ACHN (cell line): ENCODE measurements around the gene HHAT.

Experiments
- DNase-seq: peaks from one replicate; pipeline ENCODE4 v3.0.0-alpha.2; 2015
- in situ Hi-C: cut with HindIII; loops from 2 replicates; pipeline ENCODE4 v1.10.0; 2017; ENCODE audit warnings: low sequenced_read_pairs, low pct_ligation_motif_present, low pct_unique_long_range_greater_than_20kb

HHAT gene

DNA sequence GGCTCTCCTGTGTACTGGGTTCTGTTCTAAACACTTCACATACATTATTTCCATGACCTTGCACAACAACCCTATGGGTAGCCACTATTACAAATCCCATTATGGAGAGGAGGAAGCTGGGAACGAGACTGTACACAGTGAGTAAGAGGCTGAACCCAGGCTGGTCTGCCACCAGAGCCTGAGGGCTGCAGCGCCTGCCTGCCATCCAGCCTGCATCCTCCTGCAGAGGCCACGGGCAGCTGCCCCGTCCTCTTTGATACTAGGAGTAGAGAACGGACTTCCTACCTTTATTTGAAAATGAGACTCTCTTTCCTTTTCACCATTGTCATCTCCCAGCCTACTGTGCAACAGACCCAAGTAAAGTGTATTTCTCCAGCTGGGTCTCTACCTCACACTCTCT is 370.0 kb downstream of the HHAT start:
- in situ Hi-C loops = no loop called here
- DNase-seq = no peak

DNA sequence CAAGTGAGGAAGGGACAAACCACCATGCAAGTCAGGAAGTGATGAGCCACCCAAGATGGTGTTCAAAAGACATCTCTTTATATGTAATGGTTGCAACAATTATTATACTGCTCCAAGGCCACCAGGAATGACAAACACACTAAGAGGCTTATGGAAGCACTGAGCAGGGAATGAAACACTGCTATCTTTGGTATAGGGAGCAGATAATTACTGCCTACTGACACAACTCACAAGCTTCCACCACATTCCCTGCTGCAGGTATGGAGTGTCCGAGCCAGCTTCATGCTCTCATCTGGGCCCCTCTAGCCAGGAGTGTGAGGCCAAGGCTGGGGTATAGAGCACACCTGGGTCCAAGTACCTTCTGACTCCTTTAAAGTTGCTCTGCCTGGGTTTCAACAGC is 371.4 kb downstream of the HHAT start:
- in situ Hi-C loops = no loop called here
- no peak for DNase-seq

DNA sequence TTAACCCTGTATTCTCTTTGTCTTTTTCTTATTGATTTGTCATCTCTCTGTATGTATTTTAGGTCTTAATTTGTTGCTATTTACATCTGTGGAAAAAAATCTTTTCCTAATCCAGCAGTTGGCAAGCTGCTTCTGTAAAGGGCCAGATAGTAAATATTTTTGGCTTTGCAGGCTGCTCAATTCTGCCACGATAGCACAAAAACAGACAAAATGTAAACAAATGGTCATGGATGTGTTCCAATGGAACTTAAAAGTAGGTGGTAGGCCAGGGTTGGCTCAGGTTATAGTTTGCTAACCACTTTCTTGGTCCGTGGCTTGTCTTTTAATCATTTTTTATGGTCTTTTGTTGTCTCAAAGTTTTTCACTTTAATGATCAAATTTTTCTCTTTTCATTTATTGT is 371.8 kb downstream of the HHAT start:
- DNase-seq = no peak
- in situ Hi-C loops = no loop called here

DNA sequence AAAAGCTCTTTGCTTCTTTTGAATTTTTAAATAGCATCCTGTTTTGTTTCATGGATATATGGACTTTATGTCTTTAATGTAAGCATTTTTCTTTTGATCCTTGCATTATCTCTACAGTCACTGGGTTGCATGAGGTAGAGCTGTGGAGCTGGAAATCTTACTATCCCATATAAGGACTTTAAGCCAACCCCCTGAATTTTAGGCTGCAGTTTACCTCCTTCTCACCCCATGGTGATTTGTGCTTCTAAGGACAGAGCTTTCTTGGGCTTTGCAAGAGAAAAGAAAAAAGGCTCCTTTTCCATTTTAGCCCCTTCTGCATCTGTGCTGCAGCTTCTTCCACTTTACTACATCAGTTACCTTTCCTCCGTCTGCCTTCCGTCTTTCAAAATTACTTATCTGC is 373.8 kb downstream of the HHAT start:
- DNase-seq = no peak
- in situ Hi-C loops = no loop called here

GRCh38 chr1:210703593-210703992 is 374.9 kb downstream of the HHAT start:
- DNase-seq = no peak
- in situ Hi-C loops = no loop called here

DNA sequence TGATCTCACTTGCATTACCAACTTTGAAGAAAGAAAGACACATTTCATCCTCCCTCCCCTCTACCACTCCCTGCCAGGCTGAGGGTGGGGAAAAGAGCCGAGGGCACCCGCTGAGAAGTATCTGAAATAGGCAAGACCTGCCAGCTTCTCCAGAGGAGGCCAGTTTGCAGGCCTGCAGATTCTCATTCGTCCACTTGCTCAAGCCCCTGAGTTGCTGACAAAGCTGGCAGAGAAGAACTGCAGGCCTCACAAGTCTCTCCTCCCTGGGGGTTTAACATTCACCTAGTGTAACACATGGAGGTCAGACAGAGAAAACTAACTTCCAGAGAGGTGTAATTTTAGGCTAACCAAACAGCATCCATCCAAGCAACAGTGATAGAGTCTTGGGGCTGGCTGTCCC is 376.4 kb downstream of the HHAT start:
- no peak for DNase-seq

GRCh38 chr1:210706246-210706645 is 377.5 kb downstream of the HHAT start:
- no peak for DNase-seq
- in situ Hi-C loops = no loop called here

More for the DNA sequence above, 376.4 kb downstream of the HHAT start:
- in situ Hi-C loops = no loop called here

GRCh38 chr1:210707300-210708240 is 378.9 kb downstream of the HHAT start:
- DNase-seq = no peak
- in situ Hi-C loops = no loop called here

- DNase-seq = no peak
- in situ Hi-C loops = no loop called here
Observed at GRCh38 chr1:210709701-210710100, 381.0 kb downstream of the HHAT start.

DNA sequence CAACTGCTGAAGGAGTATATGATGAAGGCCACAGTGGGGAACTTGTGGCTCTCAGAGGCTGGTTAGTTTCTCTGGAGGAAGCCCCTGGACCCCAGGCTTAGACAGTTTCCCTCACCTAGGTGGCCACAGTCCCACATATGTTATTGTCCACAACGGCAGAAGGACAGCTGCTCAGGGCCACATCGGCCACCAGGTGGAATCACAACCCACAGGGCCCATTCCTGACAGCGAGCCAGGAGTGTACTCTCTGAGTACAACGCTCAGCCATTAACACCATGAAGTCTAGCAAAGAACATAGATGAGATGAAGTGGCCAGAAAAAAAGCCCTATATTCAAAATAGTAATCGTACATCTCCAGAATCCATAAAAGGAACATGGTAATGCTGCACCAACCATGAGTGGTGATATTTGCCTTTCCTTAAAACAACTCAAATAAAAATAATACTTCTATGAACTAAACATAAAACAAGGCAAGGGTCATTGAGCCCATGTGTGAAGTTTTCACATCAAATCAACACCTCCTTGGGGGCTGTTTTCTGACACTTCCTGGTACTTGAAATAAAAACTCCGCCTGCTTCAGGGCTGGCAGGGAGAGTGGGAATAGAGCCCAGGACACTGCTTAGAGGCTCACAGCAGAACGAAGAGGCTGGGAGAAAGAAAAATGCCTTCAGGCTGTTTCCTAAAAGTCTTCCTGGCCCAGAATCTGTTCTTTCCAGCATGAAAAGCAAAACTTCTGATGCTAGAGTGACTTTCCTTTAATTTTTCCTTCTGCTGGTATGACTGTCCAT is 383.3 kb downstream of the HHAT start:
- in situ Hi-C loops = no loop called here

GRCh38 chr1:210715072-210715471 is 386.4 kb downstream of the HHAT start:
- peak; percentile 13 for DNase-seq
- in situ Hi-C loops = no loop called here

More for the DNA sequence above, 383.3 kb downstream of the HHAT start:
- DNase-seq = no peak

- in situ Hi-C loops = no loop called here
Observed at GRCh38 chr1:210722410-210723081, 393.8 kb downstream of the HHAT start.

GRCh38 chr1:210723646-210724045 is 394.9 kb downstream of the HHAT start:
- no peak for DNase-seq
- in situ Hi-C loops = no loop called here

More at GRCh38 chr1:210722410-210723081, 393.8 kb downstream of the HHAT start:
- no peak for DNase-seq

- in situ Hi-C loops = no loop called here
Observed at GRCh38 chr1:210724768-210725167, 396.1 kb downstream of the HHAT start.

More at GRCh38 chr1:210724768-210725167, 396.1 kb downstream of the HHAT start:
- no peak for DNase-seq
